ENCODE results near the gene PEX3.
A peak's percentile ranks its signal among the peaks of the same experiment; 100 is the strongest.

Gene PEX3, protein sequence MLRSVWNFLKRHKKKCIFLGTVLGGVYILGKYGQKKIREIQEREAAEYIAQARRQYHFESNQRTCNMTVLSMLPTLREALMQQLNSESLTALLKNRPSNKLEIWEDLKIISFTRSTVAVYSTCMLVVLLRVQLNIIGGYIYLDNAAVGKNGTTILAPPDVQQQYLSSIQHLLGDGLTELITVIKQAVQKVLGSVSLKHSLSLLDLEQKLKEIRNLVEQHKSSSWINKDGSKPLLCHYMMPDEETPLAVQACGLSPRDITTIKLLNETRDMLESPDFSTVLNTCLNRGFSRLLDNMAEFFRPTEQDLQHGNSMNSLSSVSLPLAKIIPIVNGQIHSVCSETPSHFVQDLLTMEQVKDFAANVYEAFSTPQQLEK

DNA sequence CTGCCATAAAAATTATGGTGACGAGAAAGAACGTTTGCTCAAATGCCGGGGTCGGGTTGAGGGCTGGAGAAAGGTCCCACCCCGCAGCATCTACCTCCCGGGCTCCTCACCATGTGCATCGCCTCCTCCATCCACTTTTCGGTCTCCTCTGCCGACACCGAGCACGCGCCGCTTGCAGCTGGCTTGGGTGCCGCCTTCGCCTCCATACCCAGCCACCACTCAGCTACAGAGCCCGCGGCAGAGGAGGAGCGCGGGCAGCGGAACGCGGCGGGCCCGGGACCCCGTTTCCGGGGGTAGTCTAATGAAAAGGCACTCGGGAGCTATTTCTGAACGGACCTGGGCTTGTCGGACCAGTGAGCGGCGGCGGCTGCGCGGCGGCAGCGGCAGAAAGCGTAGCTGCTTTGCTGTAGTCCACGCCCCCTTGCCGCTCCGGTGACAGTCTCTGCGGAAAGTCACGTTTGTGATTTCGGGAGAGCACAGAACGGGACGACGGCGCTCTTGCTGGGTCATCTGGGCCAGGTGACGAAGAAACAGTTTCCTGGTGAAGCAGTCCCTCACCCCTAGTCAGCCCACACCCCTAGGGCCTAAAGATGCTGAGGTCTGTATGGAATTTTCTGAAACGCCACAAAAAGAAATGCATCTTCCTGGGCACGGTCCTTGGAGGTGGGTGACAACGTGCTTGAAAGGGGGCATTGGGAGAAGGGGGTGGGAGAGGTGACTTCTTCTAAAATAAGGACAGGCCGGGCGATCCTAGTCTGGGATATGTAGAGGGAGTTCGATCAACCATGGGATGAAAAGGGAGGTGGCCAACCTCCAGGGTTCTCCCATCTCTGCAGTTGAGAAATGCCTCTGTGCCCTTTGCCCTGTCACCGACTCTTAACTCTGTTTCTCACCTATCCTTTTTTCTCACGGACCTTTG is at the start of gene PEX3, which contains the start of gene ADAT2:
TSS of gene PEX3 (plus strand) at position 353 of the 919 bp plus-strand sequence. CDS start at position 591, 238 bp downstream.
TSS of gene ADAT2 (minus strand) at position 243 of the 919 bp plus-strand sequence. CDS start at position 206, 37 bp downstream.
- Histone ChIP-seq H3K36me3 (ENCODE audit: control insufficient read depth in 5 of 5, insufficient read depth in 5 of 5, low read length in 5 of 5) (peaks cover 0 to 4% (median 3%) of the 10 kb centered on the region in 5 donors), H3K27ac (ENCODE audit: low read depth, low read length) (peak within 1 kb of the TSS; percentile 73), H3K9ac (ENCODE audit: low read length in 5 of 5) (peak within 1 kb of the TSS; percentile 75 to 95 (median 93)), H3K4me3 (ENCODE audit: low read depth in 1 of 5, low read length in 5 of 5) (peak within 1 kb of the TSS; percentile 89 to 98 (median 93)), H3K27me3 (ENCODE audit: control insufficient read depth in 5 of 5, insufficient read depth in 4 of 5, low read length in 5 of 5) (no peaks in the 10 kb centered on the region), H3K9me3 (ENCODE audit: control insufficient read depth in 5 of 5, low read length in 5 of 5) (no peaks in the 10 kb centered on the region), H3K4me1 (ENCODE audit: control insufficient read depth in 5 of 5, insufficient read depth in 5 of 5, low read length in 5 of 5) (peaks cover 0 to 28% (median 24%) of the 10 kb centered on the region in 5 donors)

DNA sequence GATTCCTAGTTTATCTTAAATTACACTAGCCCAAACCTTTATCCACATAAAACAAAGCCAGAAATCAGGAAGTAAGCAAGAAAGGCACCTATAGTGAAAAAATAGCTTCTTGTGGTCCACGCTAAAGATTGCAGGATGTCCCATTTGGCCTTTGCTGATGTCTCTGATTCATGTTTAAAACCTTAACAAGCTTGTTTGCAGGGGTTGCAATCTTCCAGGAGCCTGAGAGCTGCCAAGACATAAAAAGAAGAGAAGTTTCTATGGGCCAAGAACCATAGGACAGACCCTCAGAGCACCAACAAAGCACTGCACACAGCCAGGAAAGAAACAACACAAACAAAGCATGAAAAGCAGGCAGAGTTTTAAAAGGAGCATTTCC is 49.5 kb upstream of the PEX3 start:
- H3K9me3 ChIP-seq (ENCODE audit: control insufficient read depth in 5 of 5, low read length in 5 of 5), result no peaks in the 10 kb centered on the region
- no peak overlapping the region for H3K9ac ChIP-seq (ENCODE audit: low read length in 5 of 5)
- H3K36me3 ChIP-seq (ENCODE audit: control insufficient read depth in 5 of 5, insufficient read depth in 5 of 5, low read length in 5 of 5), result no peaks in the 10 kb centered on the region
- no peak overlapping the region for H3K4me3 ChIP-seq (ENCODE audit: low read depth in 1 of 5, low read length in 5 of 5)
- H3K27ac ChIP-seq (ENCODE audit: low read depth, low read length), result no peak overlapping the region
- no peaks in the 10 kb centered on the region for H3K27me3 ChIP-seq (ENCODE audit: control insufficient read depth in 5 of 5, insufficient read depth in 4 of 5, low read length in 5 of 5)
- peaks cover 0 to 14% (median 7%) of the 10 kb centered on the region in 5 donors for H3K4me1 ChIP-seq (ENCODE audit: control insufficient read depth in 5 of 5, insufficient read depth in 5 of 5, low read length in 5 of 5)

GRCh38 chr6:143401636-143402370 is 48.8 kb upstream of the PEX3 start:
- peaks cover 0 to 14% (median 7%) of the 10 kb centered on the region in 5 donors for H3K4me1 ChIP-seq (ENCODE audit: control insufficient read depth in 5 of 5, insufficient read depth in 5 of 5, low read length in 5 of 5)
- no peaks in the 10 kb centered on the region for H3K9me3 ChIP-seq (ENCODE audit: control insufficient read depth in 5 of 5, low read length in 5 of 5)
- no peak overlapping the region for H3K9ac ChIP-seq (ENCODE audit: low read length in 5 of 5)
- no peak overlapping the region for H3K27ac ChIP-seq (ENCODE audit: low read depth, low read length)
- no peaks in the 10 kb centered on the region for H3K36me3 ChIP-seq (ENCODE audit: control insufficient read depth in 5 of 5, insufficient read depth in 5 of 5, low read length in 5 of 5)
- H3K4me3 ChIP-seq (ENCODE audit: low read depth in 1 of 5, low read length in 5 of 5), result no peak overlapping the region
- H3K27me3 ChIP-seq (ENCODE audit: control insufficient read depth in 5 of 5, insufficient read depth in 4 of 5, low read length in 5 of 5), result no peaks in the 10 kb centered on the region

- Histone ChIP-seq H3K9ac (ENCODE audit: low read length in 5 of 5) (no peak overlapping the region), H3K27ac (ENCODE audit: low read depth, low read length) (no peak overlapping the region), H3K27me3 (ENCODE audit: control insufficient read depth in 5 of 5, insufficient read depth in 4 of 5, low read length in 5 of 5) (no peaks in the 10 kb centered on the region), H3K4me3 (ENCODE audit: low read depth in 1 of 5, low read length in 5 of 5) (no peak overlapping the region), H3K4me1 (ENCODE audit: control insufficient read depth in 5 of 5, insufficient read depth in 5 of 5, low read length in 5 of 5) (peaks cover 0 to 12% (median 7%) of the 10 kb centered on the region in 5 donors), H3K36me3 (ENCODE audit: control insufficient read depth in 5 of 5, insufficient read depth in 5 of 5, low read length in 5 of 5) (no peaks in the 10 kb centered on the region), H3K9me3 (ENCODE audit: control insufficient read depth in 5 of 5, low read length in 5 of 5) (no peaks in the 10 kb centered on the region)
Measured at GRCh38 chr6:143402721-143403336, 47.8 kb upstream of the PEX3 start.

DNA sequence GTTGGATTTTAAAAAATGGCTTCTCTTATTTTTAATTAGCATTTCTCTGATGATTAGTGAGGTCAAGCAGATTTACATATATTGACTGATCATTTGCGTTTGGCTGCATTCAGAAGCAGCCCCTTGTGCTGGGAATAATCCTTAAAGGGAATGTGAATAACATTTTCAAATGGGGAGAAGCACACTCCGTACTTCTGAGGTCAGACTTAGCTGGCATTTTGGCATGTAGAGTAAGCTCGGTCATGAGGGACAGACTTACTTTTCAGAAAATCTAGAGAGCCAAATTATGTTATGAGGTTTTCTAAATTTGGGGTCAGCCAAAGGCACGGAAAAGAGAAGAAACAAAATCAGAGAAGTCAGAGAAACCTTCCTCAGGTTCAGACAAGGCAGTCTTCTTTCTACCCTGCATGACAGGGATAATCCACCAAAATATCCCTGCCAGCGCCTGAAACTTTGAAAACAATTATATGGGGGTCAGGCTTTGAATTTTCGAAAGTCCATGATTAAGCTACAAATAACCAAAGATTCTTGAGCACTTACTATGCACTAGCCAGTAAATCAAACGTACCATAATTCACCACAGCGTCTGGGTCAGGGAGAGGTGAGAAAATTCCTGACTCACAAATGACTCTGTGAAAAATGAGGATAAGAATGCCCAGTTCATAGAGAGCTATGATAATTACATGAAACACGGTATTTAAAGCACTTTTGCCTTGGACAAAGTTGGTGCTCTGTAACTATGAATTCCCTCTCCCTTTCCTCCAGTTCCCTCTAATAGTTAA is 45.0 kb upstream of the PEX3 start:
- Histone ChIP-seq H3K27ac (ENCODE audit: low read depth, low read length) (no peak overlapping the region), H3K9me3 (ENCODE audit: control insufficient read depth in 5 of 5, low read length in 5 of 5) (no peaks in the 10 kb centered on the region), H3K4me3 (ENCODE audit: low read depth in 1 of 5, low read length in 5 of 5) (no peak overlapping the region), H3K9ac (ENCODE audit: low read length in 5 of 5) (no peak overlapping the region), H3K4me1 (ENCODE audit: control insufficient read depth in 5 of 5, insufficient read depth in 5 of 5, low read length in 5 of 5) (peaks cover 0 to 7% (median 5%) of the 10 kb centered on the region in 5 donors), H3K36me3 (ENCODE audit: control insufficient read depth in 5 of 5, insufficient read depth in 5 of 5, low read length in 5 of 5) (no peaks in the 10 kb centered on the region), H3K27me3 (ENCODE audit: control insufficient read depth in 5 of 5, insufficient read depth in 4 of 5, low read length in 5 of 5) (no peaks in the 10 kb centered on the region)

DNA sequence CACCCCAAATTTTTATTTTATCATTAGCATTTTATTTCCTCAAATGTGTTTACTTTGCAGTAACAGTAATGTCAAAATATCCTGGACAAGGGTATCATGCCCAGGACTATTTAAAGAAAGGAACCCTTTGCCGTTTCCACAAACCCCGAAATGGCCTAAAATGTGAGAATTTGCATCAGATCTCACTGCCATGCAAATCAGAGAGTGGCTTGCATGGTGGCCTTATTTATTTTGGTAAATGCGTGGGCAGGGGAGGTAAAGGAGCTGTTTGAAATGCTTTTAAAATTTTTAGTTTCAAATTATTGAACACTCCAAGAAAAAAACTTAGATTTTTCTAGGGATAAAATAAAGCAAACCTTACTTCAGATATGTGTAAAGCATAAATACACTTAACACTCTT is 43.9 kb upstream of the PEX3 start:
- no peaks in the 10 kb centered on the region for H3K36me3 ChIP-seq (ENCODE audit: control insufficient read depth in 5 of 5, insufficient read depth in 5 of 5, low read length in 5 of 5)
- H3K4me1 ChIP-seq (ENCODE audit: control insufficient read depth in 5 of 5, insufficient read depth in 5 of 5, low read length in 5 of 5), result peaks cover 0 to 4% (median 0%) of the 10 kb centered on the region in 5 donors
- no peak overlapping the region for H3K27ac ChIP-seq (ENCODE audit: low read depth, low read length)
- no peaks in the 10 kb centered on the region for H3K9me3 ChIP-seq (ENCODE audit: control insufficient read depth in 5 of 5, low read length in 5 of 5)
- no peak overlapping the region for H3K9ac ChIP-seq (ENCODE audit: low read length in 5 of 5)
- no peaks in the 10 kb centered on the region for H3K27me3 ChIP-seq (ENCODE audit: control insufficient read depth in 5 of 5, insufficient read depth in 4 of 5, low read length in 5 of 5)
- H3K4me3 ChIP-seq (ENCODE audit: low read depth in 1 of 5, low read length in 5 of 5), result no peak overlapping the region

- no peak overlapping the region for H3K27ac ChIP-seq (ENCODE audit: low read depth, low read length)
- H3K27me3 ChIP-seq (ENCODE audit: control insufficient read depth in 5 of 5, insufficient read depth in 4 of 5, low read length in 5 of 5), result no peaks in the 10 kb centered on the region
- H3K9ac ChIP-seq (ENCODE audit: low read length in 5 of 5), result no peak overlapping the region
- no peaks in the 10 kb centered on the region for H3K36me3 ChIP-seq (ENCODE audit: control insufficient read depth in 5 of 5, insufficient read depth in 5 of 5, low read length in 5 of 5)
- no peak overlapping the region for H3K4me3 ChIP-seq (ENCODE audit: low read depth in 1 of 5, low read length in 5 of 5)
- H3K4me1 ChIP-seq (ENCODE audit: control insufficient read depth in 5 of 5, insufficient read depth in 5 of 5, low read length in 5 of 5), result peaks cover 0 to 4% (median 0%) of the 10 kb centered on the region in 5 donors
- no peaks in the 10 kb centered on the region for H3K9me3 ChIP-seq (ENCODE audit: control insufficient read depth in 5 of 5, low read length in 5 of 5)
Measured at GRCh38 chr6:143408151-143408786, 42.3 kb upstream of the PEX3 start.

DNA sequence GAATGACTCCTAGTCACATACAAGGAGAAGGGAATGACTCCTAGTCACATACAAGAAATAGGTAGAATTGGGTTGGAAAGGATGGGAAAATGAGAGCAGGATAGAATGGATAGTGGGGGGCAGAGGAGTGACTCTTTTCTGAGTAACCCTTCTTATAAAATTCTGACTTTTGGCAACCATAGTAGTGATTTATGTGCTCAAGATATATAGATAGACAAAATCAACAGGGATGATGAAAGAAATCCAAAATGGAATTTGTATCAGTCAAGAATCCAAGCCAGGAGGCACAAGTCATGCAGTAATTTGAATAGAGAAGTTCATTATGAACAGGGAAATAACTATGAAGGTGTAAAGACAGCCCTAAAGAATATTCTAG is 41.8 kb upstream of the PEX3 start:
- Histone ChIP-seq H3K27ac (ENCODE audit: low read depth, low read length) (no peak overlapping the region), H3K27me3 (ENCODE audit: control insufficient read depth in 5 of 5, insufficient read depth in 4 of 5, low read length in 5 of 5) (no peaks in the 10 kb centered on the region), H3K4me3 (ENCODE audit: low read depth in 1 of 5, low read length in 5 of 5) (no peak overlapping the region), H3K4me1 (ENCODE audit: control insufficient read depth in 5 of 5, insufficient read depth in 5 of 5, low read length in 5 of 5) (peaks cover 0 to 4% (median 0%) of the 10 kb centered on the region in 5 donors), H3K9me3 (ENCODE audit: control insufficient read depth in 5 of 5, low read length in 5 of 5) (no peaks in the 10 kb centered on the region), H3K36me3 (ENCODE audit: control insufficient read depth in 5 of 5, insufficient read depth in 5 of 5, low read length in 5 of 5) (no peaks in the 10 kb centered on the region), H3K9ac (ENCODE audit: low read length in 5 of 5) (no peak overlapping the region)
